Testis (tissue), 3 donors: ENCODE measurements around the gene KCNK10. TPM values are rescaled to one million over a fixed set of nuclear protein-coding genes. Genes with fewer than 3 reads are reported as not detected.
A peak's percentile ranks its signal among the peaks of the same experiment; 100 is the strongest.

Experiments
- DNase-seq: peaks from one replicate; pipeline ENCODE4 v3.0.0-alpha.2; 2019
- H3K27ac ChIP-seq, 2 donors: fragments of 200-600 bp; sonication (generic); one replicate each; pipeline ENCODE4 v1.5.1; 2019
- H3K27me3 ChIP-seq: fragments of 200-600 bp; sonication (generic); one replicate; pipeline ENCODE4 v1.5.1; 2019
- H3K36me3 ChIP-seq: fragments of 200-600 bp; sonication (generic); one replicate; pipeline ENCODE4 v1.5.1; 2017; ENCODE audit warnings: low read depth; ENCODE audit errors: missing control alignments
- H3K4me1 ChIP-seq: fragments of 200-600 bp; sonication (generic); one replicate; pipeline ENCODE4 v1.5.1; 2019
- H3K4me3 ChIP-seq, 2 donors: fragments of 200-600 bp; sonication (generic); one replicate each; pipeline ENCODE4 v1.5.1; 2017 to 2019
- H3K9me3 ChIP-seq: fragments of 200-600 bp; sonication (generic); one replicate; pipeline ENCODE4 v1.5.1; 2017
- POLR2A ChIP-seq: fragments of 450-650 bp; IDR thresholded peaks from one replicate; pipeline ENCODE4 v1.6.1; 2017; ENCODE audit warnings: antibody characterized with exemption, mild to moderate bottlenecking, moderate library complexity
- WGBS, 2 donors: methylation state at CpG; one replicate each; pipeline ENCODE4 v1.1.5; 2018; 5-methylcytosine and 5-hydroxymethylcytosine counted together
- intact Hi-C: fragments of 100-400 bp; cut with DNase I; formaldehyde crosslinking; loops from one replicate; pipeline ENCODE4 v1.15.1; 2023; ENCODE audit warnings: low total_unique reads
- polyA plus RNA-seq: library from polyadenylated mRNA; stranded (reverse); fragments of 350-450 nt; fragmentation: Illumina TruSeq; extraction: RNeasy Lipid Tissue Mini Kit (QIAGEN cat#74804); gene quantifications from one replicate; pipeline ENCODE4 v1.2.3, GENCODE V29; 2014; ENCODE audit warnings: low read depth, low replicate concordance; ENCODE audit not compliant: insufficient read depth
- total RNA-seq, 2 donors: library from RNA; depleted of rRNA; stranded (reverse); fragments of >200 nt; gene quantifications; one replicate each; pipeline ENCODE4 v1.2.3, GENCODE V29; 2016
- TF ChIP-seq, protein P1 (sequence below), 3 experiments: fragments of 450-650 bp in 2 of 3; fragments of 200-600 bp in 1 of 3; sonication (generic) in 1 of 3; IDR thresholded peaks; one replicate each; pipeline ENCODE4 v1.5.1; 2016 to 2019; ENCODE audit warnings: antibody characterized with exemption in 3 of 3, mild to moderate bottlenecking in 2 of 3, moderate library complexity in 1 of 3

The KCNK10 gene
- total and polyA plus RNA-seq, 3 donors from 2014 or later: 0.55 to 4.2 (median 1.6) TPM

DNA sequence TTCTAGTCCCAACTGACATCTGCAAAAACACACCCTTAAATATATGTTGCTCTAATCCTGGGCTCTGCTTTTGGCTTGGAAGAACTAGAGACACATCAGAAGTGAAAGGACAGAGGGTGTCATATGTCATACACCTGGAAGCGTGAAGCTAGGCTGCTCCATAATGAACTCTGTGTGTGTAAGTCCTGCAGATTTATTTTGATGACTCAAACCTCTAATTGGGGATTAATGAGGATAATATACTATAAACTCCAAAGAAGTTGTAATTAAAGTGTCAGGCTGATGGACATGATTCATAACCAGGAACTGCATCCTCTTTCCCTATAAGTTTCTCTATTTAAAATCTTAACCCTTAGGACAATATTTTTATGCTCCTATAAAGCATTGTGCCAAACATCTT is 4.4 kb upstream of the KCNK10 start:
- WGBS, 2 donors: 27 to 52% methylated on average over 1 of the region's 1 CpG
- H3K27ac ChIP-seq: no peak overlapping the region
- no peak for TF ChIP-seq POLR2A
- TF ChIP-seq, protein P1, sequence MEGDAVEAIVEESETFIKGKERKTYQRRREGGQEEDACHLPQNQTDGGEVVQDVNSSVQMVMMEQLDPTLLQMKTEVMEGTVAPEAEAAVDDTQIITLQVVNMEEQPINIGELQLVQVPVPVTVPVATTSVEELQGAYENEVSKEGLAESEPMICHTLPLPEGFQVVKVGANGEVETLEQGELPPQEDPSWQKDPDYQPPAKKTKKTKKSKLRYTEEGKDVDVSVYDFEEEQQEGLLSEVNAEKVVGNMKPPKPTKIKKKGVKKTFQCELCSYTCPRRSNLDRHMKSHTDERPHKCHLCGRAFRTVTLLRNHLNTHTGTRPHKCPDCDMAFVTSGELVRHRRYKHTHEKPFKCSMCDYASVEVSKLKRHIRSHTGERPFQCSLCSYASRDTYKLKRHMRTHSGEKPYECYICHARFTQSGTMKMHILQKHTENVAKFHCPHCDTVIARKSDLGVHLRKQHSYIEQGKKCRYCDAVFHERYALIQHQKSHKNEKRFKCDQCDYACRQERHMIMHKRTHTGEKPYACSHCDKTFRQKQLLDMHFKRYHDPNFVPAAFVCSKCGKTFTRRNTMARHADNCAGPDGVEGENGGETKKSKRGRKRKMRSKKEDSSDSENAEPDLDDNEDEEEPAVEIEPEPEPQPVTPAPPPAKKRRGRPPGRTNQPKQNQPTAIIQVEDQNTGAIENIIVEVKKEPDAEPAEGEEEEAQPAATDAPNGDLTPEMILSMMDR (IDR thresholded peaks at IDR 0.05): no peak
- H3K36me3 ChIP-seq: no peaks in the 10 kb centered on the region
- H3K4me1 ChIP-seq: no peaks in the 10 kb centered on the region
- intact Hi-C loops: no loop called here
- H3K9me3 ChIP-seq: no peaks in the 10 kb centered on the region
- H3K4me3 ChIP-seq: no peak overlapping the region
- no peak for DNase-seq
- H3K27me3 ChIP-seq: no peaks in the 10 kb centered on the region

DNA sequence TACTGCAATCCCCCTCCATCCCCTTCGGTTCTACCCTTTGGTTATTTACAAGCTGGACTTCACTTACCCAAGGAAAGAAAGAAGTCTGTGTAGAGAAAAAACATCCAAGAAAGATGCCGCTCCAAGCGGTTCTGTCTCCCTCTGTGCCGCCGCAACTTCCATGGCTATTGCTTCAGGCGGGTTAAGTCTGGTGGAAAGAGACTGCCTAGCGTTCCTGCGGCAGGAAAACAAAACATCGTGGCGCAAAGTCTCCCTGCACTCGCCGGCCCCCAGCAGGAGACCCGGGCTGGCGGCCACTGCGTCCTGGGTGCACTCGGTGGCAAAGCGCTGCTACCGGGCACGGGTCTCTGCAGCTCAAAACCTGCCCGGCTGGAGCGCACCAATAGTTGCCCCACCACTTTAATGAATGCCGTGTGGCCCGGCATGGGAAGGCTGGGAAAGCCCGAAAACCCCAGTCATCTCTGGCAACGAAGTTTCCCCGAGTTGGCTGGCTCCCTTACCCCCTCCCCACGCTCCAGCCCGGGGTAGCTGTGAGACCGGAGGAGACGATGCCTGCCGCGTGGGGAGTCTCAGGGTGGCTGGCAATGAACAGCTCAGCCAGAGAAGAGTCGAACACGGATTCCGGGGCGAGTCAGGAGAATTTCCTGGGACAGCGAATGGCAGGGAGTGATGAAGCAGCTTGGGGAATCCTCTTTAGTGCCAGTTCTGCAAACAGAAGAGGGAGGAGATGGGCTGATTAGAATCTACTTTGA is 3.5 kb upstream of the KCNK10 start:
- Histone ChIP-seq H3K9me3 (no peaks in the 10 kb centered on the region), H3K4me1 (no peaks in the 10 kb centered on the region), H3K27me3 (no peaks in the 10 kb centered on the region), H3K27ac (no peak overlapping the region), H3K4me3 (peak overlapping the region in 1 of 2 donors; percentile 17), H3K36me3 (no peaks in the 10 kb centered on the region)
- intact Hi-C loops: no loop called here
- no peak for DNase-seq
- WGBS, 2 donors: 1 to 4% methylated on average over 11 to 37 of the region's 37 CpGs
- TF ChIP-seq, protein P1 (IDR thresholded peaks at IDR 0.05): no peak

DNA sequence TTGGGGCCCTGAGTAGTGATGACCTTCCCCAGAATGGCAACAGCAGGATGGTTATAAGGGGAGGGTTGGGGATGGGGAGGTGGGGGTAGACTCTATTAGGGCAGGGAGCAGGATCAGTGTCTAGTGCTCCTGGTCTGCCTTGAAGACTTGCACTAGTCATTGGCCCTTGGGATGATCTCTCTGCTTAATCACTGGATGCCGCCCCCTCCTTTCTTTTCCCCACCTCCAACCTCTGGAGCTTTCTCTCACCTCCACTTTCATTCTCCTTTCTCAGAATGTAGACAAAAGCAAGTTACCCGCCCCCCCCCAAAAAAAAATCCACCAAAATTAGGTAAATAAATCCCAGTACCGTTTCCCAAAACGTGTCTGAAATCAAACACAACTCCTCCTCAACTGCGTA is 2.8 kb upstream of the KCNK10 start:
- no peaks in the 10 kb centered on the region for H3K27me3 ChIP-seq
- H3K9me3 ChIP-seq: no peaks in the 10 kb centered on the region
- no peak overlapping the region for H3K27ac ChIP-seq
- TF ChIP-seq, protein P1 (IDR thresholded peaks at IDR 0.05): no peak
- TF ChIP-seq POLR2A: no peak
- intact Hi-C loops: no loop called here
- H3K4me1 ChIP-seq: no peaks in the 10 kb centered on the region
- WGBS, 2 donors: 7 to 9% methylated on average over 5 of the region's 5 CpGs
- no peaks in the 10 kb centered on the region for H3K36me3 ChIP-seq
- H3K4me3 ChIP-seq: no peak overlapping the region
- no peak for DNase-seq

DNA sequence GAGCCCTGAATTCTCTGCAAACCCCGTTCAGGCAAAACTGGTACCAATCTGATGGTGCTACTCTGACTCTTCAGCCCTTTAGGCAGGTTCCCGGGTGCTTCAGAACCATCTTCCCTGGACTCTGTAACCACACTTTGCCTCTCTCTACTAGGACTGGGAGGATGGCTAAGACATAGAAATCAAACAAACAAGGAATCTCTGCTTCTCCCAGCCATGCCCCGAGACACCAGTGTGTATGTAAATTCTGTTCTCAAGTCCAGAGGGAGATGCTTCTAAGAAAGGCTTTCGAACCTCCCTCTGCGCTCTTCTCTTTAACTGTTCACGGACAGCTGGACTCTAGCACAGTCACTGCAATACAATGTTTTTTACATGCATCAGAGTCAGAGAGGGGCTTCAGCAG is 1.9 kb upstream of the KCNK10 start:
- H3K27me3 ChIP-seq: no peaks in the 10 kb centered on the region
- 51 to 53% methylated on average over 5 to 6 of the region's 6 CpGs for WGBS, 2 donors
- no peak for DNase-seq

More for the DNA sequence above, 1.9 kb upstream of the KCNK10 start:
- intact Hi-C loops: no loop called here
- Histone ChIP-seq H3K27ac (no peak overlapping the region), H3K4me3 (no peak overlapping the region), H3K4me1 (no peaks in the 10 kb centered on the region), H3K9me3 (no peaks in the 10 kb centered on the region), H3K36me3 (no peaks in the 10 kb centered on the region)
- TF ChIP-seq POLR2A: no peak
- TF ChIP-seq, protein P1 (IDR thresholded peaks at IDR 0.05): no peak
